Vagina (tissue), 2 donors: ENCODE results near the gene CFAP99.

Experiments
- POLR2A ChIP-seq, 2 donors: fragments of 450-650 bp; IDR thresholded peaks; one replicate each; pipeline ENCODE4 v1.6.1; 2017; ENCODE audit warnings: antibody characterized with exemption in 2 of 2, mild to moderate bottlenecking in 2 of 2, moderate library complexity in 2 of 2
- POLR2AphosphoS5 ChIP-seq, 2 donors: sonication (generic); formaldehyde crosslinking; IDR thresholded peaks; one replicate each; pipeline ENCODE4 v1.9.0; 2017; ENCODE audit warnings: antibody characterized with exemption in 2 of 2, mild to moderate bottlenecking in 2 of 2, low read depth in 1 of 2; ENCODE audit not compliant: insufficient read depth in 1 of 2
- TF ChIP-seq, protein P1 (sequence below), 3 experiments: fragments of 450-650 bp in 2 of 3; fragments of 200-600 bp in 1 of 3; sonication (generic) in 1 of 3; IDR thresholded peaks; one replicate each; pipeline ENCODE4 v1.5.1; 2017 to 2019; ENCODE audit warnings: antibody characterized with exemption in 3 of 3, mild to moderate bottlenecking in 2 of 3, moderate library complexity in 2 of 3

- TF ChIP-seq, protein P1, sequence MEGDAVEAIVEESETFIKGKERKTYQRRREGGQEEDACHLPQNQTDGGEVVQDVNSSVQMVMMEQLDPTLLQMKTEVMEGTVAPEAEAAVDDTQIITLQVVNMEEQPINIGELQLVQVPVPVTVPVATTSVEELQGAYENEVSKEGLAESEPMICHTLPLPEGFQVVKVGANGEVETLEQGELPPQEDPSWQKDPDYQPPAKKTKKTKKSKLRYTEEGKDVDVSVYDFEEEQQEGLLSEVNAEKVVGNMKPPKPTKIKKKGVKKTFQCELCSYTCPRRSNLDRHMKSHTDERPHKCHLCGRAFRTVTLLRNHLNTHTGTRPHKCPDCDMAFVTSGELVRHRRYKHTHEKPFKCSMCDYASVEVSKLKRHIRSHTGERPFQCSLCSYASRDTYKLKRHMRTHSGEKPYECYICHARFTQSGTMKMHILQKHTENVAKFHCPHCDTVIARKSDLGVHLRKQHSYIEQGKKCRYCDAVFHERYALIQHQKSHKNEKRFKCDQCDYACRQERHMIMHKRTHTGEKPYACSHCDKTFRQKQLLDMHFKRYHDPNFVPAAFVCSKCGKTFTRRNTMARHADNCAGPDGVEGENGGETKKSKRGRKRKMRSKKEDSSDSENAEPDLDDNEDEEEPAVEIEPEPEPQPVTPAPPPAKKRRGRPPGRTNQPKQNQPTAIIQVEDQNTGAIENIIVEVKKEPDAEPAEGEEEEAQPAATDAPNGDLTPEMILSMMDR (IDR thresholded peaks at IDR 0.05), result no peak
- TF ChIP-seq POLR2A (IDR thresholded peaks at IDR 0.05) (no peak), POLR2AphosphoS5 (IDR thresholded peaks at IDR 0.05; ENCODE audit: insufficient read depth in 1 of 2, low read depth in 1 of 2) (no peak)
These were observed 40.1 kb downstream of the CFAP99 start for GRCh38 chr4:2458546-2459491.
